SK-N-SH treated with all-trans-retinoic acid at 6 μM for 48 hours (cell line): ENCODE data around the gene ECHS1.
A peak's percentile ranks its signal among the peaks of the same experiment; 100 is the strongest.

Source experiments
- ATAC-seq: fragments of 200-7000 bp; cut with Tn5 transposase; 3 replicates; pipeline ENCODE4 v1.9.1; 2020; ENCODE audit warnings: mild to moderate bottlenecking, moderate library complexity
- BACH2 ChIP-seq: fragments of 250-450 bp; sonication (Bioruptor Pico); IDR thresholded peaks from 2 replicates; pipeline ENCODE4 v1.9.0; 2021; ENCODE audit warnings: mild to moderate bottlenecking, borderline replicate concordance
- CREB5 ChIP-seq: fragments of 250-450 bp; sonication (Bioruptor Pico); IDR thresholded peaks from 2 replicates; pipeline ENCODE4 v1.5.1; 2020; ENCODE audit warnings: low read depth, mild to moderate bottlenecking, moderate library complexity
- CSRNP3 ChIP-seq: fragments of 250-450 bp; sonication (Bioruptor Pico); IDR thresholded peaks from 2 replicates; pipeline ENCODE4 v1.5.1; 2021; ENCODE audit warnings: mild to moderate bottlenecking, moderate library complexity
- GLIS3 ChIP-seq: fragments of 250-450 bp; sonication (Bioruptor Pico); IDR thresholded peaks from 2 replicates; pipeline ENCODE4 v1.5.0; 2020; ENCODE audit warnings: mild to moderate bottlenecking, moderate library complexity
- ISL1 ChIP-seq: fragments of 250-450 bp; sonication (Bioruptor Pico); IDR thresholded peaks from 2 replicates; pipeline ENCODE4 v2.1.2; 2022; ENCODE audit warnings: mild to moderate bottlenecking, moderate library complexity
- OSR1 ChIP-seq: fragments of 250-450 bp; sonication (Bioruptor Pico); IDR thresholded peaks from 2 replicates; pipeline ENCODE4 v1.8.0; 2022; ENCODE audit warnings: moderate library complexity, mild to moderate bottlenecking, inconsistent platforms
- PATZ1 ChIP-seq: fragments of 250-450 bp; sonication (Bioruptor Pico); IDR thresholded peaks from 2 replicates; pipeline ENCODE4 v1.8.0; 2020; ENCODE audit warnings: mild to moderate bottlenecking, moderate library complexity, borderline replicate concordance
- POU6F1 ChIP-seq: fragments of 250-450 bp; sonication (Bioruptor Pico); IDR thresholded peaks from 2 replicates; pipeline ENCODE4 v1.8.0; 2021; ENCODE audit warnings: low read depth, mild to moderate bottlenecking, moderate library complexity, borderline replicate concordance
- PPARA ChIP-seq: fragments of 250-450 bp; sonication (Bioruptor Pico); IDR thresholded peaks from 2 replicates; pipeline ENCODE4 v1.5.0; 2020; ENCODE audit warnings: mild to moderate bottlenecking, borderline replicate concordance
- RARB ChIP-seq: fragments of 250-450 bp; sonication (Bioruptor Pico); IDR thresholded peaks from 2 replicates; pipeline ENCODE4 v1.8.0; 2021; ENCODE audit warnings: mild to moderate bottlenecking, moderate library complexity
- TCF4 ChIP-seq: fragments of 250-450 bp; sonication (Bioruptor Pico); IDR thresholded peaks from 2 replicates; pipeline ENCODE4 v1.8.0; 2021; ENCODE audit warnings: mild to moderate bottlenecking, moderate library complexity, borderline replicate concordance
- TOX ChIP-seq: fragments of 250-450 bp; sonication (Bioruptor Pico); IDR thresholded peaks from 2 replicates; pipeline ENCODE4 v1.8.0; 2021; ENCODE audit warnings: mild to moderate bottlenecking, moderate library complexity, borderline replicate concordance
- TSHZ2 ChIP-seq: fragments of 250-450 bp; sonication (Bioruptor Pico); IDR thresholded peaks from 2 replicates; pipeline ENCODE4 v1.5.0; 2020; ENCODE audit warnings: mild to moderate bottlenecking, moderate library complexity
- ZC3H10 ChIP-seq: fragments of 250-450 bp; sonication (Bioruptor Pico); IDR thresholded peaks from 2 replicates; pipeline ENCODE4 v1.5.1; 2021; ENCODE audit warnings: mild to moderate bottlenecking, moderate library complexity
- ZFP3 ChIP-seq: fragments of 250-450 bp; sonication (Bioruptor Pico); IDR thresholded peaks from 2 replicates; pipeline ENCODE4 v1.5.0; 2020; ENCODE audit warnings: mild to moderate bottlenecking, moderate library complexity
- ZFP30 ChIP-seq: fragments of 450-650 bp; formaldehyde crosslinking; IDR thresholded peaks from 2 replicates; pipeline ENCODE4 v1.5.0; 2022; ENCODE audit warnings: mild to moderate bottlenecking, moderate library complexity
- ZNF70 ChIP-seq: fragments of 450-650 bp; formaldehyde crosslinking; IDR thresholded peaks from 2 replicates; pipeline ENCODE4 v1.5.0; 2020; ENCODE audit warnings: mild to moderate bottlenecking, moderate library complexity
- ZNF8 ChIP-seq: fragments of 450-650 bp; formaldehyde crosslinking; IDR thresholded peaks from 2 replicates; pipeline ENCODE4 v1.5.0; 2020; ENCODE audit warnings: mild to moderate bottlenecking, moderate library complexity

ECHS1 gene

GRCh38 chr10:133328358-133329343 lies 44.5 kb downstream of the ECHS1 start:
- TF ChIP-seq CSRNP3 (CRISPR knock-in tag): no peak
- TF ChIP-seq GLIS3 (CRISPR knock-in tag): no peak
- TF ChIP-seq ZFP30 (CRISPR knock-in tag): no peak
- no peak for TF ChIP-seq ZC3H10 (CRISPR knock-in tag)
- no peak for TF ChIP-seq BACH2 (CRISPR knock-in tag)
- TF ChIP-seq ZFP3 (CRISPR knock-in tag): no peak
- TF ChIP-seq PPARA (CRISPR knock-in tag): no peak
- no peak for TF ChIP-seq ISL1 (CRISPR knock-in tag)
- TF ChIP-seq TOX (CRISPR knock-in tag): no peak
- no peak for TF ChIP-seq TSHZ2 (CRISPR knock-in tag)
- TF ChIP-seq CREB5 (CRISPR knock-in tag): no peak
- TF ChIP-seq ZNF70: no peak
- TF ChIP-seq, all 23 proteins: peak for 0
- ATAC-seq: no peak

- ATAC-seq: no peak
- no peak for TF ChIP-seq ISL1 (CRISPR knock-in tag)
- no peak for TF ChIP-seq ZNF8 (CRISPR knock-in tag)
- no peak for TF ChIP-seq TCF4 (CRISPR knock-in tag)
- no peak for TF ChIP-seq RARB (CRISPR knock-in tag)
- TF ChIP-seq GLIS3 (CRISPR knock-in tag): no peak
- no peak for TF ChIP-seq ZFP3 (CRISPR knock-in tag)
- no peak for TF ChIP-seq OSR1
- TF ChIP-seq CREB5 (CRISPR knock-in tag): no peak
Observed at GRCh38 chr10:133327651-133328357, 45.4 kb downstream of the ECHS1 start.

GRCh38 chr10:133326745-133327650 lies 46.2 kb downstream of the ECHS1 start:
- ATAC-seq: peak; percentile 4
- TF ChIP-seq TSHZ2 (CRISPR knock-in tag) (no peak), ZNF8 (CRISPR knock-in tag) (no peak), GLIS3 (CRISPR knock-in tag) (no peak), CREB5 (CRISPR knock-in tag) (no peak), POU6F1 (no peak), PATZ1 (CRISPR knock-in tag) (no peak)
